Panc1 (cell line): ENCODE results near the gene SH3BP5L.

ENCODE experiments used
- POLR2AphosphoS5 ChIP-seq: IDR thresholded peaks from 2 replicates; pipeline ENCODE4 v1.6.1; 2012; ENCODE audit warnings: mild to moderate bottlenecking, low read depth, low read length, moderate library complexity
- REST ChIP-seq, 2 experiments: IDR thresholded peaks; 2 replicates each; pipeline ENCODE4 v1.6.1; 2011 to 2012; ENCODE audit warnings: low read depth in 2 of 2, control low read depth in 1 of 2, low read length in 1 of 2, mild to moderate bottlenecking in 1 of 2, moderate library complexity in 1 of 2; ENCODE audit not compliant: insufficient read depth in 1 of 2
- TCF7L2 ChIP-seq: IDR thresholded peaks from 2 replicates; pipeline ENCODE4 v1.6.1; 2011; ENCODE audit warnings: mild to moderate bottlenecking, low read depth, low read length, inconsistent platforms
- TF ChIP-seq, protein P1 (sequence below): fragments of 450-650 bp; IDR thresholded peaks from 2 replicates; pipeline ENCODE4 v1.5.1; 2017; ENCODE audit warnings: mild to moderate bottlenecking

DNA sequence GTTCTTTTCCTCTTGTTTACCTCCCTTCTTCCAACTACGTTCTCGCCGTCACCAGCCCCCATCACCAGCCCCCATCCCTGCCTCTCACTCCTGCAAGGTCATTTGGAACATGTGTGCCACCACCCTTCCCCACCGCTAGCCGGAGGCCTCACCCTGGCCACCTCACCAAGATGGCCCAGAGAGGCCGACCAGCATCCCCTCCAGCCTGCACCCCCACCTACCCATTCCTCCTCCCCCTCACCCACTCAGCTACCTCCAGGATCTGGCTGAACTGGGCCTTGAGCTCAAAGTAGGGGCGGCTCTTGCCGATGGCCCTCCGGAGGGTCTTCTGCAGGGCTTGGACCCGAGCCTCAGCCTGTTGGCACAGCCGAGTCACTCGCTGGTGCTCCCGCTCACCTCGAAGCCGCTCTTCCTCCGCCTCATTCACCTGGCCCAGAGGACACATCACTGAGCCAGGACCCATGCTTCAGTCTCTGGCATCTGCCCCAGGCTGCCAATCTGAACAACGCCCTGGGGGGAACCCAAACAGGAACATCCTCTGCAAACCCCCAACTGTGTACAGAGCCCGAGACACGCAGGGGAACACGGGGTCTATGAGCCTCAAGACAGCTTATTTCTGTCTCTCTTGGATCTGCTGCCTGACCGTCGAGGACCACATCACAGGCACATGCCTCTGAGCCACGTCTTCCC lies 12.8 kb downstream of the SH3BP5L start:
- TF ChIP-seq, protein P1, sequence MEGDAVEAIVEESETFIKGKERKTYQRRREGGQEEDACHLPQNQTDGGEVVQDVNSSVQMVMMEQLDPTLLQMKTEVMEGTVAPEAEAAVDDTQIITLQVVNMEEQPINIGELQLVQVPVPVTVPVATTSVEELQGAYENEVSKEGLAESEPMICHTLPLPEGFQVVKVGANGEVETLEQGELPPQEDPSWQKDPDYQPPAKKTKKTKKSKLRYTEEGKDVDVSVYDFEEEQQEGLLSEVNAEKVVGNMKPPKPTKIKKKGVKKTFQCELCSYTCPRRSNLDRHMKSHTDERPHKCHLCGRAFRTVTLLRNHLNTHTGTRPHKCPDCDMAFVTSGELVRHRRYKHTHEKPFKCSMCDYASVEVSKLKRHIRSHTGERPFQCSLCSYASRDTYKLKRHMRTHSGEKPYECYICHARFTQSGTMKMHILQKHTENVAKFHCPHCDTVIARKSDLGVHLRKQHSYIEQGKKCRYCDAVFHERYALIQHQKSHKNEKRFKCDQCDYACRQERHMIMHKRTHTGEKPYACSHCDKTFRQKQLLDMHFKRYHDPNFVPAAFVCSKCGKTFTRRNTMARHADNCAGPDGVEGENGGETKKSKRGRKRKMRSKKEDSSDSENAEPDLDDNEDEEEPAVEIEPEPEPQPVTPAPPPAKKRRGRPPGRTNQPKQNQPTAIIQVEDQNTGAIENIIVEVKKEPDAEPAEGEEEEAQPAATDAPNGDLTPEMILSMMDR = no peak
- TF ChIP-seq POLR2AphosphoS5 (no peak), REST (IDR thresholded peaks at IDR 0.05; ENCODE audit: insufficient read depth in 1 of 2, low read depth in 2 of 2, low read length in 1 of 2) (no peak), TCF7L2 (no peak)
